ENCODE results near the gene OST4. TPM values are rescaled to one million over a fixed set of nuclear protein-coding genes. Genes with fewer than 3 reads are reported as not detected.

Gene OST4
- total and polyA plus RNA-seq, 10 of the 15 experiments (the other 5 are each of a cell fraction or from before 2014, with no cell fraction given), result 270 to 1,543 (median 523) TPM

DNA sequence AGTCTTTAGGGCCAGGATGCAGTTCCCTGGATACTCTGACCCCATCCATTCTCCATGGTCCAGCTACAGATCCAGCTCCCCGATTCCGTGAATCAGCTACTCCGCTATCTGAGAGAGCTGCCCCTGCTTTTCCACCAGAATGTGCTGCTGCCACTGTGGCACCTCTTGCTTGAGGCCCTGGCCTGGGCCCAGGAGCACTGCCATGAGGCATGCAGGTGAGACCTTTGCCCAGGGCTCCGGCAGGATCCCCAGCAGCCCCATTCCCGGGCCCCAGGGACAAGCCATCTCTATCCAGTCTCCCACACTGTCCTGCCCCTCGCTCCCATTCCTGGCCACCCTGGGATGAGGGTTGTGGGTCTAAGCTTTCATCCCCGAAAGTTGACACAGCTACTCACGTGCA, 31.2 kb downstream of the OST4 start:
- no peak for TF ChIP-seq RAD51 (IDR thresholded peaks at IDR 0.05)
- no peak for TF ChIP-seq ZZZ3 (IDR thresholded peaks at IDR 0.05; ENCODE audit: control insufficient read depth, insufficient read length, low read depth)
- TF ChIP-seq CREM (IDR thresholded peaks at IDR 0.05; ENCODE audit: low read depth), result no peak
- TF ChIP-seq, protein P1, sequence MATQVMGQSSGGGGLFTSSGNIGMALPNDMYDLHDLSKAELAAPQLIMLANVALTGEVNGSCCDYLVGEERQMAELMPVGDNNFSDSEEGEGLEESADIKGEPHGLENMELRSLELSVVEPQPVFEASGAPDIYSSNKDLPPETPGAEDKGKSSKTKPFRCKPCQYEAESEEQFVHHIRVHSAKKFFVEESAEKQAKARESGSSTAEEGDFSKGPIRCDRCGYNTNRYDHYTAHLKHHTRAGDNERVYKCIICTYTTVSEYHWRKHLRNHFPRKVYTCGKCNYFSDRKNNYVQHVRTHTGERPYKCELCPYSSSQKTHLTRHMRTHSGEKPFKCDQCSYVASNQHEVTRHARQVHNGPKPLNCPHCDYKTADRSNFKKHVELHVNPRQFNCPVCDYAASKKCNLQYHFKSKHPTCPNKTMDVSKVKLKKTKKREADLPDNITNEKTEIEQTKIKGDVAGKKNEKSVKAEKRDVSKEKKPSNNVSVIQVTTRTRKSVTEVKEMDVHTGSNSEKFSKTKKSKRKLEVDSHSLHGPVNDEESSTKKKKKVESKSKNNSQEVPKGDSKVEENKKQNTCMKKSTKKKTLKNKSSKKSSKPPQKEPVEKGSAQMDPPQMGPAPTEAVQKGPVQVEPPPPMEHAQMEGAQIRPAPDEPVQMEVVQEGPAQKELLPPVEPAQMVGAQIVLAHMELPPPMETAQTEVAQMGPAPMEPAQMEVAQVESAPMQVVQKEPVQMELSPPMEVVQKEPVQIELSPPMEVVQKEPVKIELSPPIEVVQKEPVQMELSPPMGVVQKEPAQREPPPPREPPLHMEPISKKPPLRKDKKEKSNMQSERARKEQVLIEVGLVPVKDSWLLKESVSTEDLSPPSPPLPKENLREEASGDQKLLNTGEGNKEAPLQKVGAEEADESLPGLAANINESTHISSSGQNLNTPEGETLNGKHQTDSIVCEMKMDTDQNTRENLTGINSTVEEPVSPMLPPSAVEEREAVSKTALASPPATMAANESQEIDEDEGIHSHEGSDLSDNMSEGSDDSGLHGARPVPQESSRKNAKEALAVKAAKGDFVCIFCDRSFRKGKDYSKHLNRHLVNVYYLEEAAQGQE (IDR thresholded peaks at IDR 0.05; ENCODE audit: low read depth, low read length), result no peak
- TF ChIP-seq SMC3 (IDR thresholded peaks at IDR 0.05; ENCODE audit: borderline replicate concordance, low read length), result no peak
- no peak for TF ChIP-seq KDM1A (IDR thresholded peaks at IDR 0.05; ENCODE audit: borderline replicate concordance)
- TF ChIP-seq POLR2AphosphoS5 (IDR thresholded peaks at IDR 0.05; ENCODE audit: low read length), result no peak
- no peak for TF ChIP-seq NR2F1 (conservative IDR thresholded peaks at IDR 0.05)
- no peak for TF ChIP-seq FOXM1 (IDR thresholded peaks at IDR 0.05; ENCODE audit: low read depth, low read length)
- no peak for TF ChIP-seq SMAD5 (IDR thresholded peaks at IDR 0.05; ENCODE audit: low read depth)
- TF ChIP-seq TAF1 (IDR thresholded peaks at IDR 0.05; ENCODE audit: borderline replicate concordance, low read depth, low read length), result no peak
- no peak for TF ChIP-seq KLF5 (IDR thresholded peaks at IDR 0.05; ENCODE audit: partially characterized antibody)
- TF ChIP-seq ZNF274 (IDR thresholded peaks at IDR 0.05; ENCODE audit: insufficient read depth, insufficient read length), result no peak
- no peak for TF ChIP-seq JUNB (IDR thresholded peaks at IDR 0.05)
- no peak for TF ChIP-seq GABPA (IDR thresholded peaks at IDR 0.05; ENCODE audit: low read depth)
- no peak for TF ChIP-seq ZSCAN29 (IDR thresholded peaks at IDR 0.05)
- TF ChIP-seq IKZF2 (IDR thresholded peaks at IDR 0.05), result no peak
- 95% methylated on average over 8 of the region's 8 CpGs for WGBS (ENCODE audit: insufficient coverage, insufficient replicate concordance, low lambda C conversion rate, missing lambda C conversion rate)
- ATAC-seq, result no peak
- H2AFZ ChIP-seq (ENCODE audit: control insufficient read depth, low read depth, low read length), result no peak overlapping the region
- no peaks in the 10 kb centered on the region for H3K9me3 ChIP-seq (replicated peaks; ENCODE audit: control insufficient read depth, insufficient read depth, low read length)
- peaks cover 6% of the 10 kb centered on the region for H3K79me2 ChIP-seq (ENCODE audit: control insufficient read depth, insufficient read depth, low read length)
- no peaks in the 10 kb centered on the region for H3K27me3 ChIP-seq (replicated peaks in 1 of 2; ENCODE audit: control insufficient read depth in 2 of 2, insufficient read depth in 2 of 2, low read length in 1 of 2)
- ChIA-PET CTCF (interaction anchor here (1.0 to 5.2 kb wide), 6 partner anchors 10 to 78 kb away, joined by 3 to 26 read pairs (median 6); partner anchors contain the start of genes AGBL5 and MAPRE3), RAD21 (ENCODE audit: unreplicated experiment) (interaction anchor here (0.9 to 4.1 kb wide), 4 partner anchors 11 to 45 kb away, joined by 4 to 31 read pairs (median 4); partner anchors contain the start of gene AGBL5), POLR2A (interaction anchor here (0.9 to 3.9 kb wide), 3 partner anchors 9 to 41 kb away, joined by 3 to 34 read pairs (median 3); partner anchors contain the start of gene AGBL5), SMC1A (ENCODE audit: uncharacterized antibody, unreplicated experiment) (interaction anchor here (0.6 to 1.6 kb wide), 3 partner anchors 8 to 33 kb away, joined by 3 to 12 read pairs (median 3); partner anchors contain the start of gene AGBL5)
- intact Hi-C loops (cut with micrococcal nuclease; ENCODE audit: unreplicated experiment), result no loop called here
- H3K4me2 ChIP-seq (ENCODE audit: control insufficient read depth, insufficient read depth), result peak overlapping the region; percentile 11
- no peak overlapping the region for H3K9ac ChIP-seq (ENCODE audit: control insufficient read depth, insufficient read depth, low read length)
- no TSS peak for BruUV-seq (replicated peaks)
- DNase-seq (ENCODE audit: low read depth, low spot score), result no peak
- no peak for FAIRE-seq
- no peak overlapping the region for H3K4me3 ChIP-seq
- in situ Hi-C loops (cut with MboI), result no loop called here
- peaks cover 36% of the 10 kb centered on the region for H3K4me1 ChIP-seq (ENCODE audit: control insufficient read depth, insufficient read depth, low read length)
- H3K36me3 ChIP-seq (ENCODE audit: control insufficient read depth in 2 of 2, insufficient read depth in 2 of 2, low read length in 1 of 2), result peaks cover 39 to 49% of the 10 kb centered on the region in 2 experiments
- H4K20me1 ChIP-seq (ENCODE audit: control insufficient read depth, insufficient read depth), result no peaks in the 10 kb centered on the region
- no peak overlapping the region for H3K27ac ChIP-seq (ENCODE audit: control insufficient read depth, insufficient read depth)
